ENCODE results near the gene CCL1.

The CCL1 gene, protein sequence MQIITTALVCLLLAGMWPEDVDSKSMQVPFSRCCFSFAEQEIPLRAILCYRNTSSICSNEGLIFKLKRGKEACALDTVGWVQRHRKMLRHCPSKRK

GRCh38 chr17:34363183-34363661, at the start of gene CCL1:
CCL1 (minus strand) TSS chr17:34363233; CDS start chr17:34363161, 72 bp downstream.
- no peaks in the 10 kb centered on the region for H3K9me3 Mint-ChIP-seq
- no peak for DNase-seq
- no peaks in the 10 kb centered on the region for H3K36me3 Mint-ChIP-seq (ENCODE audit: low read depth)
- peaks cover 44% of the 10 kb centered on the region for H3K27me3 Mint-ChIP-seq
- peaks cover 10% of the 10 kb centered on the region for H3K4me1 Mint-ChIP-seq (ENCODE audit: low read depth)
- no peak within 1 kb of the TSS for H3K4me3 Mint-ChIP-seq
- no peak within 1 kb of the TSS for H3K27ac Mint-ChIP-seq

DNA sequence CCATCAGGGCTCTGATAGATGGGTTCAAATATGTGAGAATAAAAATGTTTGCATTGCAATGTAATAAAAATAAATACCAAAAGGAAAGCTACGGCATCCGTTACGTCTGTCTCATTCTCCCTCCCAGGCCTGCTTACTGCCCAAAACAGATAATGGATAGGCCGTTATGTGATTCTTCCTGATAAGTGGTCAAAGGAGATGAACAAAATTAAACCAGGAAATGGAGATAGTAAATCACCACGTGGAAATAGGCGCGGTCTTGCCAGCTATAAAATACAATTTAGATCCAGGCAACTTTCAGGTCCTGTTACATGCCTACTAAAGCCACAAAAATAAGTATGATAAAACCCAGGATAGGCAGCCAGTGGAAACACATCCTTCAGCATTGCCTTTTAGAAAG, 49.5 kb upstream of the CCL1 start:
- no peaks in the 10 kb centered on the region for H3K9me3 Mint-ChIP-seq
- no peaks in the 10 kb centered on the region for H3K36me3 Mint-ChIP-seq (ENCODE audit: low read depth)
- no peak overlapping the region for H3K4me3 Mint-ChIP-seq
- H3K27ac Mint-ChIP-seq = no peak overlapping the region
- H3K4me1 Mint-ChIP-seq (ENCODE audit: low read depth) = peaks cover 7% of the 10 kb centered on the region
- peaks cover 40% of the 10 kb centered on the region for H3K27me3 Mint-ChIP-seq
- DNase-seq = no peak

- no peaks in the 10 kb centered on the region for H3K9me3 Mint-ChIP-seq
- peaks cover 7% of the 10 kb centered on the region for H3K4me1 Mint-ChIP-seq (ENCODE audit: low read depth)
- no peak overlapping the region for H3K27ac Mint-ChIP-seq
- peaks cover 43% of the 10 kb centered on the region for H3K27me3 Mint-ChIP-seq
- H3K36me3 Mint-ChIP-seq (ENCODE audit: low read depth) = no peaks in the 10 kb centered on the region
- no peak for DNase-seq
- no peak overlapping the region for H3K4me3 Mint-ChIP-seq
These were observed 48.8 kb upstream of the CCL1 start for GRCh38 chr17:34411646-34412421.

DNA sequence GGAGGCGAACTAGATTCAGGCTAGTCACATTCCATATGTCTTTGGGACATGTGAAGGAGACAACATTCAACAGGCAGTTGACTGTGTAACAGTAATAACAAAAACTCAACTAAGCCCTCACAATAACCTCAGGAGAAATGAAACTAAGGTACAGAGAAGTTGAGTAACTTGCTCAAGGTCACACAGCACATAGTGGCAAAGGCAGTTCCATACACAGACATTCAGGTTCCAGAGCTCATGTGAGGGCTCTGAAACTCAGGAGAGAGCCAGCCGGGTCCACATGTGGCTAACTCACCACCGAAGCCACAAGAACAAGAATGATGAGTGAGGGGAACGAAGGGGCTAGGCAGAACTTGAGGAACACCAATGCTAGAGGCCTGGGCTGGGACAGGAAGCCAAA, 46.3 kb upstream of the CCL1 start:
- Mint-ChIP-seq H3K4me1 (ENCODE audit: low read depth) (peaks cover 7% of the 10 kb centered on the region), H3K4me3 (no peak overlapping the region), H3K27me3 (peaks cover 36% of the 10 kb centered on the region), H3K27ac (no peak overlapping the region), H3K36me3 (ENCODE audit: low read depth) (no peaks in the 10 kb centered on the region), H3K9me3 (no peaks in the 10 kb centered on the region)
- DNase-seq = no peak

GRCh38 chr17:34408439-34408838, 45.4 kb upstream of the CCL1 start:
- Mint-ChIP-seq H3K36me3 (ENCODE audit: low read depth) (no peaks in the 10 kb centered on the region), H3K27me3 (peaks cover 29% of the 10 kb centered on the region), H3K4me3 (no peak overlapping the region), H3K4me1 (ENCODE audit: low read depth) (peaks cover 3% of the 10 kb centered on the region), H3K9me3 (no peaks in the 10 kb centered on the region), H3K27ac (no peak overlapping the region)
- DNase-seq = no peak

- no peaks in the 10 kb centered on the region for H3K36me3 Mint-ChIP-seq (ENCODE audit: low read depth)
- DNase-seq = no peak
- peaks cover 27% of the 10 kb centered on the region for H3K27me3 Mint-ChIP-seq
- H3K4me1 Mint-ChIP-seq (ENCODE audit: low read depth) = no peaks in the 10 kb centered on the region
- H3K4me3 Mint-ChIP-seq = no peak overlapping the region
- no peak overlapping the region for H3K27ac Mint-ChIP-seq
- no peaks in the 10 kb centered on the region for H3K9me3 Mint-ChIP-seq
These were observed 43.2 kb upstream of the CCL1 start for GRCh38 chr17:34406226-34406625.

DNA sequence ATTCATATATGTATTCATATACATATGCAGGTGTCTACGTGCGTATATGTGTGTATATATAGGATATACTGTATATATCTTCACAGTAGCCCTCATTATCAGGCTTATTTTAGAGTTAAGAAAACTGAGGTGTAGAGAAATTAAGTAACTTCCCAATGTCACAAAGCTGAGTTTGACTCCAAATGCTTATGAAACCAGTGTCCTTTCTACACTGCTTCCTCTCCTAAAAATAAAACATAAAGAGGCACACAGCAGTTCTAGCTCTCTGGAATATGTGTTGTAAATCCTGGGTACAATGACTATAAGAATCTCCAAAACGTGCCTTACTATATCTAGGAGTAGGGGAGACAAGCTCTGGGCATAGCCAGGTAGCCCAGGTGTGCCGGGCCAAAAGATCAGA, 40.0 kb upstream of the CCL1 start:
- Mint-ChIP-seq H3K27me3 (peaks cover 15% of the 10 kb centered on the region), H3K36me3 (ENCODE audit: low read depth) (no peaks in the 10 kb centered on the region), H3K9me3 (no peaks in the 10 kb centered on the region), H3K27ac (no peak overlapping the region), H3K4me3 (no peak overlapping the region), H3K4me1 (ENCODE audit: low read depth) (no peaks in the 10 kb centered on the region)
- DNase-seq = no peak

- no peak overlapping the region for H3K4me3 Mint-ChIP-seq
- H3K9me3 Mint-ChIP-seq = no peaks in the 10 kb centered on the region
- H3K36me3 Mint-ChIP-seq (ENCODE audit: low read depth) = no peaks in the 10 kb centered on the region
- no peak overlapping the region for H3K27ac Mint-ChIP-seq
- DNase-seq = no peak
- H3K4me1 Mint-ChIP-seq (ENCODE audit: low read depth) = no peaks in the 10 kb centered on the region
- H3K27me3 Mint-ChIP-seq = peaks cover 20% of the 10 kb centered on the region
These were observed 38.1 kb upstream of the CCL1 start for GRCh38 chr17:34401165-34401564.

DNA sequence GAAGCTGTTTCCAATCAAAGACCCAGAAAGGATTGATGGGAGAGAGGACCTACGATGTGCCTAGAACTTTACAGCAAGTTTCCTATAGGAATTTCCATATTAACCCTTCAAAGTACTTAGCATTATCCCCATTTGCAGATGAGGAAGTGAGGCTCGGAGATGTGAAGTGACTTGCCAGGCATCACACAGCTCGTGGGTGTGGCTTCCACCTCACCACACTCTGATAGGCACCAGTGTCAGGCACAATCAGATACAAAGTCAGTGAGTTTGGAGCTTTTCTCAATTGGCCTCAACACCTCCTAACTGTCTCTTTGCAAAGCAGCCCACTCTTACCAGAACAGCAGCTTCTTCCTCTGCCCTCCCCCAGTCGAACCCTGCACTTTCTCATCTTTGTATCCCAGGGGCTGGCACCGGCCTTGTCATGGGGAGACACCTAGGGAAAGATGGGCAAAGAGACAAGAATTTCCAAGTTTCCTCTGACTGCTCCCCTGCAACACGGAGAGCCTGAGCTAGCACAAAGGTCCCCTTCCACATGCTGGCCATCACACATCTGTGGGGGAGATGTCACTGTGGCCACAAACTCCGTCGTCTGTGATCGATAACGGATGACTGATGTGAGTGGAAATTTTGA, 37.4 kb upstream of the CCL1 start:
- Mint-ChIP-seq H3K9me3 (no peaks in the 10 kb centered on the region), H3K27me3 (peaks cover 22% of the 10 kb centered on the region), H3K4me1 (ENCODE audit: low read depth) (no peaks in the 10 kb centered on the region), H3K27ac (no peak overlapping the region), H3K36me3 (ENCODE audit: low read depth) (no peaks in the 10 kb centered on the region), H3K4me3 (no peak overlapping the region)
- DNase-seq = no peak

- DNase-seq = no peak
- Mint-ChIP-seq H3K27ac (no peak overlapping the region), H3K27me3 (peaks cover 24% of the 10 kb centered on the region), H3K36me3 (ENCODE audit: low read depth) (no peaks in the 10 kb centered on the region), H3K4me1 (ENCODE audit: low read depth) (no peaks in the 10 kb centered on the region), H3K4me3 (no peak overlapping the region), H3K9me3 (no peaks in the 10 kb centered on the region)
These were observed 36.7 kb upstream of the CCL1 start for GRCh38 chr17:34399725-34400124.

DNA sequence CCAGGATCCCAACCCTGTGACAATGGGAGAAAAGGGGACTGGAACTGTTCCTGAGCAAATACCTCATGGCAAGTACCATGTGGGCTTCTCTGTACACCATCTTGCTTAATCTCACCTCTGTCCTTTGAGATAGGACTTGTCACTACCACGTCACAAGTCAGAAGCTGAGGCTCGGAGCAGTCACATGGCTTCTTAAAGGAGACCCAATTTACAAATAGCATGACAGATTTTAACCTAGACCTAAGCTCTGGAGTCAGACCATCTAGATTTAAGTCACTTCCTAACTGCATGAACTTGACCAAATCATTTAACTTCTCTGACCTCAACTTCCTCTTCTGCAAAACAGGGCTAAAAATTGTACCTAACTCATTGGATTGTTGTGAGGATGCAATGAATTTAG, 36.0 kb upstream of the CCL1 start:
- Mint-ChIP-seq H3K4me3 (no peak overlapping the region), H3K27ac (no peak overlapping the region)

DNA sequence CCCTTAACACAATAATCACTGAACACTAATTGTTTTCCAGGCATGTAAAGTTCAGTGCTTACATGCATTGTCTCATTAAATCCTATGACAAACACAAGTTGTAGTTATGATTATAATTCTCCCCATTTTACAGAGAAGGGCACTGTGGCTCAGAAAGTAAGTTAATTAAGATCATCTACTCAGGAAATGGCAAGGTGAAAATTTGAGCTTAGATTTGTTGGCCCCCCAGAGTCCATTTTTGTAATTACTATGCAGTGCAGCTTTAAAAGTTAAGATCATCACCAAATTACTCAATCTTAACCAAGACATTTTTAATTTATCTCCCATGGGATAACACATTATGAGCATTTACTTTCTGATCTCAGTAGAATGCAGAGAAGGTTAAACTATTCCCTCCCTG, 34.2 kb upstream of the CCL1 start:
- DNase-seq = no peak

More for the DNA sequence above, 36.0 kb upstream of the CCL1 start:
- DNase-seq = no peak
- Mint-ChIP-seq H3K4me1 (ENCODE audit: low read depth) (no peaks in the 10 kb centered on the region), H3K9me3 (no peaks in the 10 kb centered on the region), H3K27me3 (peaks cover 24% of the 10 kb centered on the region), H3K36me3 (ENCODE audit: low read depth) (no peaks in the 10 kb centered on the region)

DNA sequence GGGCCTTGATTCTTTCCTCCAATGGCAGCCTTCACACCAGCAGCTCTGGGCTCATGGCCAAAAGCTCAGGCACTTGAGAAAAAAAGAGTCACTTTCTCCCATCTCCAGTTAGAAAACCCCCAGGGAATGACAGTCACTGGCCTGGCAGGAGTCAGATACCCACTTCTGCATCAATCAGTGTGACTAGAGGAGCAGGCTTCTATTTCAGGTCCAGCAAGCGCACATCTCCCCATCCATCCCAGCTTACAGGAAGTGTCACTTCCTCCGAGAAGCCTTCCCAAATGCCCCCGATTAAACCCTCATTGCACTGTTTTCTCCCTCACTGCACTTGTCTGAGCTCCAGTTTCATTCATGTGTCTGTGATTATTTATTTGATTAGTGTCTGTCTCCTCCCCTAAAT, 30.4 kb upstream of the CCL1 start:
- no peak for DNase-seq
- no peak overlapping the region for H3K27ac Mint-ChIP-seq
- H3K36me3 Mint-ChIP-seq (ENCODE audit: low read depth) = no peaks in the 10 kb centered on the region
- no peaks in the 10 kb centered on the region for H3K9me3 Mint-ChIP-seq
- H3K4me3 Mint-ChIP-seq = no peak overlapping the region
- peaks cover 23% of the 10 kb centered on the region for H3K27me3 Mint-ChIP-seq
- peaks cover 7% of the 10 kb centered on the region for H3K4me1 Mint-ChIP-seq (ENCODE audit: low read depth)

More for the DNA sequence above, 34.2 kb upstream of the CCL1 start:
- H3K36me3 Mint-ChIP-seq (ENCODE audit: low read depth) = no peaks in the 10 kb centered on the region
- no peak overlapping the region for H3K27ac Mint-ChIP-seq
- H3K4me3 Mint-ChIP-seq = no peak overlapping the region
- peaks cover 24% of the 10 kb centered on the region for H3K27me3 Mint-ChIP-seq
- H3K9me3 Mint-ChIP-seq = no peaks in the 10 kb centered on the region
- no peaks in the 10 kb centered on the region for H3K4me1 Mint-ChIP-seq (ENCODE audit: low read depth)

DNA sequence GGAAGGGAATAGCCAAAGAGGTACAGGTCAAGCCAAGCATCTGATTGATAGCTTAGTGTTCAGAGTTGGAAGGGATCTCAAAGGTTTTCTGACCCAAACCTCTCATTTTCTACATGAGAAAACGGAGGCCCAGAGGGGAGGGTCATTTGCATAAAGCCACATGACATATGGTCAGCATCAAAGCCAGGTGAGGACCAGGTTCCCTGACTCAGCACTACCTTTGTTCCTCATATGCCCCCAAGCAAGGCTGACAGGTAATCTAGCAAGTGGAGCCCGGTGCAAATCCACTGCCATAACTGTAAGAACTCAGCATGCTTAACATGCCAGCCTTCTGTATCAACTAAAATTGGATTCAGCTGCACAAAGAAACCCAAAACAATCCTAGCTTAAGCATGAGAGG, 28.2 kb upstream of the CCL1 start:
- Mint-ChIP-seq H3K4me3 (no peak overlapping the region), H3K4me1 (ENCODE audit: low read depth) (peaks cover 18% of the 10 kb centered on the region), H3K27ac (no peak overlapping the region), H3K36me3 (ENCODE audit: low read depth) (no peaks in the 10 kb centered on the region), H3K9me3 (no peaks in the 10 kb centered on the region), H3K27me3 (peaks cover 20% of the 10 kb centered on the region)
- no peak for DNase-seq

- Mint-ChIP-seq H3K27ac (no peak overlapping the region), H3K27me3 (peaks cover 26% of the 10 kb centered on the region)
These were observed 27.6 kb upstream of the CCL1 start for GRCh38 chr17:34390649-34391048.

More at GRCh38 chr17:34390649-34391048, 27.6 kb upstream of the CCL1 start:
- no peak for DNase-seq
- H3K4me1 Mint-ChIP-seq (ENCODE audit: low read depth) = peaks cover 19% of the 10 kb centered on the region
- H3K9me3 Mint-ChIP-seq = no peaks in the 10 kb centered on the region
- no peaks in the 10 kb centered on the region for H3K36me3 Mint-ChIP-seq (ENCODE audit: low read depth)
- H3K4me3 Mint-ChIP-seq = no peak overlapping the region

All from activated T-cell treated with anti-CD3 and anti-CD28 coated beads, Interleukin-2, amount 50 U/mL, for 24 hours (primary cell).